C4-2B (cell line): ENCODE data around the gene MAML1.
A peak's percentile ranks its signal among the peaks of the same experiment; 100 is the strongest.

Source experiments
- H3K27ac ChIP-seq: fragments of 450-650 bp; 2 replicates; pipeline ENCODE4 v1.5.1; 2017
- CTCF ChIP-seq: fragments of 450-650 bp; conservative IDR thresholded peaks from 2 replicates; pipeline ENCODE4 v1.5.1; 2017; ENCODE audit warnings: mild to moderate bottlenecking
- ZFX ChIP-seq: fragments of 450-650 bp; IDR thresholded peaks from 2 replicates; pipeline ENCODE4 v1.6.1; 2017

The MAML1 gene

GRCh38 chr5:179759581-179760551, 27.2 kb downstream of the MAML1 start:
- H3K27ac ChIP-seq, result no peak overlapping the region
- TF ChIP-seq CTCF (no peak), ZFX (no peak)

- H3K27ac ChIP-seq, result no peak overlapping the region
- no peak for TF ChIP-seq ZFX
Measured at GRCh38 chr5:179762079-179762780, 29.6 kb downstream of the MAML1 start.

- TF ChIP-seq ZFX, result no peak
- no peak for TF ChIP-seq CTCF
- H3K27ac ChIP-seq, result no peak overlapping the region
Measured at GRCh38 chr5:179762781-179763176, 30.2 kb downstream of the MAML1 start.

GRCh38 chr5:179763215-179763945, 30.8 kb downstream of the MAML1 start:
- H3K27ac ChIP-seq, result no peak overlapping the region
- TF ChIP-seq ZFX, result no peak
- peak; percentile 98 for TF ChIP-seq CTCF

GRCh38 chr5:179764056-179764455, 31.4 kb downstream of the MAML1 start:
- H3K27ac ChIP-seq, result no peak overlapping the region
- TF ChIP-seq ZFX, result no peak
- no peak for TF ChIP-seq CTCF

GRCh38 chr5:179765400-179765799, 32.8 kb downstream of the MAML1 start:
- no peak for TF ChIP-seq CTCF
- TF ChIP-seq ZFX, result no peak
- H3K27ac ChIP-seq, result no peak overlapping the region

- TF ChIP-seq CTCF (no peak), ZFX (no peak)
- no peak overlapping the region for H3K27ac ChIP-seq
Measured at GRCh38 chr5:179766021-179766725, 33.6 kb downstream of the MAML1 start.
